ENCODE measurements around the gene CYP8B1.
"Not testable (repeated sequence)": the region's sequence is repeated elsewhere in the genome, so short reads cannot be mapped to it uniquely, and the experiment has no call there.

Gene CYP8B1

DNA sequence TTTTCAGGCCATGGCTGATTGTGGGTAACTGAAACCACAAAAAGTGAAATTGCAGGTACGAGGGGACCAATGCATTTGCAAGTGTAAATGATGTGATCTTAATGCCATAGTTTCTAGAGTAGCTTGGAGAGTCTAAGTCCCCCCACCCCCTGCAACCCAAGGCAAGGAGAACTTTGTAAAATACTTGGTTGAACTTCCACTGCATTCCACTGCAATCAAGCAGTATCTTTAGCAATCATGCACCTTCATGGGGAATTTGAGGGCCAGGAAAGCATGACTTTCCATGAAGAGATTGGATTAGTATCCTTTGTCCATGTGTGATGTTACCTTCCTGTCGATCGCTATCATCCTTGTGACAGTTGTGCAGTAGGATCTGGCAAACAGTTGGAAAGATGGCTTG is 11.4 kb upstream of the CYP8B1 start:
- H3K27me3 ChIP-seq (ENCODE audit: insufficient read depth, low read length): no peaks in the 10 kb centered on the region
- H3F3A ChIP-seq (ENCODE audit: insufficient read depth, low read length): no peaks in the 10 kb centered on the region
- H3K79me2 ChIP-seq (ENCODE audit: insufficient read depth, low read length): no peaks in the 10 kb centered on the region
- no peak overlapping the region for H2AFZ ChIP-seq (ENCODE audit: low read length)
- no peaks in the 10 kb centered on the region for H3K9me3 ChIP-seq (ENCODE audit: low read length)
- H4K20me1 ChIP-seq (ENCODE audit: insufficient read depth, low read length): no peaks in the 10 kb centered on the region
- H3K27ac ChIP-seq (ENCODE audit: low read depth, low read length, poor library complexity, severe bottlenecking): no peak overlapping the region
- H3K4me2 ChIP-seq (ENCODE audit: low read length): no peak overlapping the region
- H3K36me3 ChIP-seq (ENCODE audit: insufficient read depth, low read length): no peaks in the 10 kb centered on the region
- no peaks in the 10 kb centered on the region for H3K9me2 ChIP-seq (ENCODE audit: low read depth, low read length)
- H3K9ac ChIP-seq (ENCODE audit: low read length): no peak overlapping the region
- H3K4me3 ChIP-seq (ENCODE audit: low read depth, low read length, poor library complexity, severe bottlenecking): no peak overlapping the region
- TF ChIP-seq, protein P1, sequence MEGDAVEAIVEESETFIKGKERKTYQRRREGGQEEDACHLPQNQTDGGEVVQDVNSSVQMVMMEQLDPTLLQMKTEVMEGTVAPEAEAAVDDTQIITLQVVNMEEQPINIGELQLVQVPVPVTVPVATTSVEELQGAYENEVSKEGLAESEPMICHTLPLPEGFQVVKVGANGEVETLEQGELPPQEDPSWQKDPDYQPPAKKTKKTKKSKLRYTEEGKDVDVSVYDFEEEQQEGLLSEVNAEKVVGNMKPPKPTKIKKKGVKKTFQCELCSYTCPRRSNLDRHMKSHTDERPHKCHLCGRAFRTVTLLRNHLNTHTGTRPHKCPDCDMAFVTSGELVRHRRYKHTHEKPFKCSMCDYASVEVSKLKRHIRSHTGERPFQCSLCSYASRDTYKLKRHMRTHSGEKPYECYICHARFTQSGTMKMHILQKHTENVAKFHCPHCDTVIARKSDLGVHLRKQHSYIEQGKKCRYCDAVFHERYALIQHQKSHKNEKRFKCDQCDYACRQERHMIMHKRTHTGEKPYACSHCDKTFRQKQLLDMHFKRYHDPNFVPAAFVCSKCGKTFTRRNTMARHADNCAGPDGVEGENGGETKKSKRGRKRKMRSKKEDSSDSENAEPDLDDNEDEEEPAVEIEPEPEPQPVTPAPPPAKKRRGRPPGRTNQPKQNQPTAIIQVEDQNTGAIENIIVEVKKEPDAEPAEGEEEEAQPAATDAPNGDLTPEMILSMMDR (IDR thresholded peaks at IDR 0.05; ENCODE audit: low read length): no peak
- no peak for TF ChIP-seq EZH2 (IDR thresholded peaks at IDR 0.05; ENCODE audit: borderline replicate concordance, low read length)
- no peaks in the 10 kb centered on the region for H3K4me1 ChIP-seq (ENCODE audit: insufficient read depth, low read length, severe bottlenecking)

DNA sequence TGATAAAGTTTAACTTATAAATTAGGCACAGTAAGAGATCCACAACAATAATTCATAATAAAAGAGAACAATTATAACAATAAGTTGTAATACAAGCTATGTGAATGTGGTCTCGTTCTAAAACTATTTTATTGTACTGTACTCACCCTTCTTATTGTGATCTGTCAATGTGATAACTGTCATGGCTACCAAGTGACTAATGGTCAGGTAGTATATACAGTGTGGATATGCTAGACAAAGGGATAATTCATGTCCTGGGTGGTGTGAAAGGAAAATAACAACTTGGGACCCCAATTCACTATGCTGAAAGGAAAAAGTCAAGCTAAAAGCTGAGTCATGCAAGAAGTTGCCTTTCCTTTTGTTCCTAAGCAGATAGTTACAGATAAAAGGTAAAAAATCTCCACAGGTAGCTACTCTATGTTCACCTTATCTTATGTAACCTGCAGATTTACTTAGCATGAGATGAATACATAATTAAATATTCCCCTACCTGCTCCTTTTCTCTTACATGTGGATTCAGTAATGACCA is 10.7 kb upstream of the CYP8B1 start:
- no peaks in the 10 kb centered on the region for H3K9me2 ChIP-seq (ENCODE audit: low read depth, low read length)
- peaks cover 3% of the 10 kb centered on the region for H3K4me1 ChIP-seq (ENCODE audit: insufficient read depth, low read length, severe bottlenecking)
- no peaks in the 10 kb centered on the region for H3K79me2 ChIP-seq (ENCODE audit: insufficient read depth, low read length)
- H4K20me1 ChIP-seq (ENCODE audit: insufficient read depth, low read length): no peaks in the 10 kb centered on the region
- H3K4me3 ChIP-seq (ENCODE audit: low read depth, low read length, poor library complexity, severe bottlenecking): no peak overlapping the region
- H3F3A ChIP-seq (ENCODE audit: insufficient read depth, low read length): no peaks in the 10 kb centered on the region
- no peak overlapping the region for H3K9ac ChIP-seq (ENCODE audit: low read length)
- H2AFZ ChIP-seq (ENCODE audit: low read length): no peak overlapping the region
- H3K27me3 ChIP-seq (ENCODE audit: insufficient read depth, low read length): no peaks in the 10 kb centered on the region
- H3K9me3 ChIP-seq (ENCODE audit: low read length): no peaks in the 10 kb centered on the region
- H3K4me2 ChIP-seq (ENCODE audit: low read length): no peak overlapping the region
- no peak overlapping the region for H3K27ac ChIP-seq (ENCODE audit: low read depth, low read length, poor library complexity, severe bottlenecking)
- TF ChIP-seq EZH2 (IDR thresholded peaks at IDR 0.05; ENCODE audit: borderline replicate concordance, low read length): no peak
- TF ChIP-seq, protein P1 (IDR thresholded peaks at IDR 0.05; ENCODE audit: low read length): no peak
- H3K36me3 ChIP-seq (ENCODE audit: insufficient read depth, low read length): no peaks in the 10 kb centered on the region

DNA sequence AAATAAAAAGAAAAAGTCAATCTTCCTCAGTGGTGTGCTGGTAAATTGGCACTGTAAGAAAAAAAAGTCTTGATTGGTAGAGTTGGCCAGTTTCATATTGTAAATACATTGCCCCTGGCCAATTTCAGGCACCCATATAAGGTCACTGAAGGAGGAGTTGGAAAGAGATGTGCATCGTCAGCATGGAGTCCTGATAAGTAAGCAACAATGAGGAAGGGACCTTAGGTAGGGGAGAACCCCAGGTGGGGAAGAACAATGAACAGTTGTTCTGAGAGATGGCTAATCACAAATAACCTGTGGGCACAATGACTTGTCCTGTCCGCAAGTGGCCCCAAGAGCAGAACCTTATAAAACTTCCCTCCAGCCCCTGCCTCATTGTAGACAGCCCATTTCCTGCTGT is 8.6 kb upstream of the CYP8B1 start:
- H2AFZ ChIP-seq (ENCODE audit: low read length): no peak overlapping the region
- TF ChIP-seq, protein P1 (IDR thresholded peaks at IDR 0.05; ENCODE audit: low read length): no peak
- TF ChIP-seq EZH2 (IDR thresholded peaks at IDR 0.05; ENCODE audit: borderline replicate concordance, low read length): no peak

DNA sequence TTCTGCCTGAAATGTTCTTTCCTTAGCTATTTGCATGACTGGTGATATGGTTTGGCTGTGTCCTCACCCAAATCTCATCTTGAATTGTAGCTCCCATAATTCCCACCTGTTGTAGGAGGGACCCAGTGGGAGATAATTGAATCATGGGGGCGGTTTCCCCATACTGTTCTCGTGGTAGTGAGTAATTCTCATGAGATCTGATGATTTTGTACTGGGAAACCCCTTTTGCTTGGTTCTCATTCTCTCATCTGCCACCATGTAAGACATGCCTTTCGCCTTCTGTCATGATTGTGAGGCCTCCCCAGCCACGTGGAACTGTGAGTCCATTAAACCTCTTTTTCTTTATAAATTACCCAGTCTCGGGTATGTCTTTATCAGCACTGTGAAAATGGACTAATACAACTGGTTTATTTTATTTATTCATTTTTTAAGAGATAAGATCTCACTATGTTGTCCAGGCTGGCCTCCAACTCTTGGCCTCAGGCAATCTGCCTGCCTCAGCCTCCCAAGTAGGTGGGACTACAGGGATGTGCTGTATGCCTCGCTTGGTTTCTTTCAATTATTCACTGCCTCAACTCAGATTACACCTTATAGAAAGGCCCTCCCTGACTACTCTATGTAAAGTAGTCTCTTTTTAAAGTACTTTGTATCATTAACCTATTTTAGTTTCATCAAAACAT is 7.7 kb upstream of the CYP8B1 start:
- not testable (repeated sequence) for H3K4me3 ChIP-seq (ENCODE audit: low read depth, low read length, poor library complexity, severe bottlenecking); H3K4me2 ChIP-seq (ENCODE audit: low read length); H3K27me3 ChIP-seq (ENCODE audit: insufficient read depth, low read length); H3K9ac ChIP-seq (ENCODE audit: low read length); H3K27ac ChIP-seq (ENCODE audit: low read depth, low read length, poor library complexity, severe bottlenecking); H3K9me3 ChIP-seq (ENCODE audit: low read length); H3K79me2 ChIP-seq (ENCODE audit: insufficient read depth, low read length); H4K20me1 ChIP-seq (ENCODE audit: insufficient read depth, low read length); H3F3A ChIP-seq (ENCODE audit: insufficient read depth, low read length); H2AFZ ChIP-seq (ENCODE audit: low read length); H3K36me3 ChIP-seq (ENCODE audit: insufficient read depth, low read length); H3K9me2 ChIP-seq (ENCODE audit: low read depth, low read length)
- H3K4me1 ChIP-seq (ENCODE audit: insufficient read depth, low read length, severe bottlenecking): peaks cover 11% of the 10 kb centered on the region

More for the DNA sequence above, 8.6 kb upstream of the CYP8B1 start:
- Histone ChIP-seq H4K20me1 (ENCODE audit: insufficient read depth, low read length) (no peaks in the 10 kb centered on the region), H3K4me2 (ENCODE audit: low read length) (no peak overlapping the region), H3K9ac (ENCODE audit: low read length) (no peak overlapping the region), H3K36me3 (ENCODE audit: insufficient read depth, low read length) (no peaks in the 10 kb centered on the region), H3K9me3 (ENCODE audit: low read length) (no peaks in the 10 kb centered on the region), H3K4me3 (ENCODE audit: low read depth, low read length, poor library complexity, severe bottlenecking) (no peak overlapping the region), H3K9me2 (ENCODE audit: low read depth, low read length) (no peaks in the 10 kb centered on the region), H3K79me2 (ENCODE audit: insufficient read depth, low read length) (no peaks in the 10 kb centered on the region), H3K27me3 (ENCODE audit: insufficient read depth, low read length) (peaks cover 2% of the 10 kb centered on the region; the same call in 1 of the 2 replicates), H3K4me1 (ENCODE audit: insufficient read depth, low read length, severe bottlenecking) (peaks cover 11% of the 10 kb centered on the region), H3K27ac (ENCODE audit: low read depth, low read length, poor library complexity, severe bottlenecking) (no peak overlapping the region), H3F3A (ENCODE audit: insufficient read depth, low read length) (no peaks in the 10 kb centered on the region)

Data from OCI-LY1 (cell line).